Fibroblast of pulmonary artery (primary cell): ENCODE results near the gene VWA8.
A peak's percentile ranks its signal among the peaks of the same experiment; 100 is the strongest.

ENCODE experiments used
- DNase-seq: peaks from one replicate; pipeline ENCODE4 v3.0.0-alpha.2; 2010; ENCODE audit warnings: low read depth
- H3K4me3 ChIP-seq: replicated peaks from 2 replicates; pipeline ENCODE4 v1.5.1; 2011; ENCODE audit warnings: low read depth, mild to moderate bottlenecking, control low read depth, low read length, moderate library complexity
- TF ChIP-seq, protein P1 (sequence below): IDR thresholded peaks from 2 replicates; pipeline ENCODE4 v1.5.1; 2011; ENCODE audit warnings: mild to moderate bottlenecking, control low read depth, low read length, inconsistent platforms; ENCODE audit errors: missing control alignments

VWA8 gene

DNA sequence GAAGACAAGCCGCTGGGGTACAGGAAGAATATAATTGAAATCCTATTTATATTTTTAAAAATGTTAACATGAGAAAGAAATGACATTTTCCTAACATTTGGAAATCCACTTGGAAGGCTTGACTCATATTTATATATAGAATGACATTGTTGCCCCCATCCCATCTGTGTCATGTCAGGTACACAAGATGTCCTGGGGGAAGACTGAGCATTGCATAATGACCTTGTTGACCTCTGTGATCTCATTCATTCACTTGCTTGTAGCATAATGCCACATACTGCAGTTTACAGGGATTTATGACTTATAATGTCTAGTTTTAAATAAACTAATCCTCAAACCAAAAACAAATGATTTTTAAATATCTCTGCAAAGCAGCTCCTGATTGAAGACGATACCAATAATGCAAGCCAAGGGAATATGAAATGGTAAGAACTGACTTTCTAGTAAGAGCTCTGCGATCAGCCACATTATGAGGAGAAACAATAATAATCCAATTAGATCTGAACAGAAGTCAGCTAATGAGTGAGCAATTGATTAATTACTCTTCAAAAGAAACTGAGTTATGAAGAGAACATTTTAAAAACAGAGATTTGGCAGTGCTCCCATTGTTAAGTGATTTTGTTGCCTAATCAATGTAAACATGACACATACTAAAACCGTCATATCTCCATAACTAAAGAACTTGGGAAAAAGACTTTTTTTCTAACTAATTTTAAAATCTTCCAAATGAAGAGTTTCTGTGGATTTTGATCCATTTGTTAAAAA lies 21.2 kb upstream of the VWA8 start:
- H3K4me3 ChIP-seq = no peak overlapping the region
- TF ChIP-seq, protein P1, sequence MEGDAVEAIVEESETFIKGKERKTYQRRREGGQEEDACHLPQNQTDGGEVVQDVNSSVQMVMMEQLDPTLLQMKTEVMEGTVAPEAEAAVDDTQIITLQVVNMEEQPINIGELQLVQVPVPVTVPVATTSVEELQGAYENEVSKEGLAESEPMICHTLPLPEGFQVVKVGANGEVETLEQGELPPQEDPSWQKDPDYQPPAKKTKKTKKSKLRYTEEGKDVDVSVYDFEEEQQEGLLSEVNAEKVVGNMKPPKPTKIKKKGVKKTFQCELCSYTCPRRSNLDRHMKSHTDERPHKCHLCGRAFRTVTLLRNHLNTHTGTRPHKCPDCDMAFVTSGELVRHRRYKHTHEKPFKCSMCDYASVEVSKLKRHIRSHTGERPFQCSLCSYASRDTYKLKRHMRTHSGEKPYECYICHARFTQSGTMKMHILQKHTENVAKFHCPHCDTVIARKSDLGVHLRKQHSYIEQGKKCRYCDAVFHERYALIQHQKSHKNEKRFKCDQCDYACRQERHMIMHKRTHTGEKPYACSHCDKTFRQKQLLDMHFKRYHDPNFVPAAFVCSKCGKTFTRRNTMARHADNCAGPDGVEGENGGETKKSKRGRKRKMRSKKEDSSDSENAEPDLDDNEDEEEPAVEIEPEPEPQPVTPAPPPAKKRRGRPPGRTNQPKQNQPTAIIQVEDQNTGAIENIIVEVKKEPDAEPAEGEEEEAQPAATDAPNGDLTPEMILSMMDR = no peak
- no peak for DNase-seq

DNA sequence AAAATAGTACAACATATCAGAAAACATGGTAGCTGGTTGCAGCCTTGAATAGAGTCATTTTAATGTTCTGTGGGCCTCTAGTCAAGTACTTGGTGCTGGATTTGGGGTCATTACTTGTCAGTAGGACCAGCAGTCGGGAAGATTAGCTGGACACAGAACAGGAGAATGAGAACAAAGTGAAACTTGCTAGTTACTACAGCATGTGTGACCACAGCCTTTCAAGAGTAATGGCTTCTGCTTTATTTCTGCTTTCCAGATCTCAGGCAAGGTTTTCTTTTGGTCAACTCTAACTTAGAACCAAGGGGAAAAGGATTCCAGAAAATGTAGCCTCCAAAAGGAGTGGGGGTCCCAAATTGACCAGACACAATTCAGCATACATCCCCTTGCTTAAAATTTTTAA lies 17.1 kb upstream of the VWA8 start:
- TF ChIP-seq, protein P1 = no peak
- DNase-seq = no peak
- H3K4me3 ChIP-seq = no peak overlapping the region

DNA sequence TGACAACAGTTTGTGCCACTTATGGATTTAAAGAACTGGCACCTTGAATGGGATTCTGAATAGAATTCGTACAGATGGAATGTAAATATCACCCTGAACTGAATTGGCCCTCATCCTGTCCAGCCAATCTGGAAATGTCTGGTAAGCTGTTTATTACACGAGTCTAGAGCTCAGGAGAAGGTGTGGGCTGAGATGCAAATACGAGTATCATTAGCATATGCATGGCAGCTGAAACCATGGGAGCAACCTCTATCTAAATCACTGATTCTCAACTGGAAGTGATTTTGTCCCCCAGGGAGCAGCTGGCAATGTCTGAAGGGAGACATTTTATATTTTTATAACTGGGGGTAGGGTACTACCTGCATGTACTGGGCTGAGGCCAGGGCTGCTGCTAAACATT lies 15.6 kb upstream of the VWA8 start:
- TF ChIP-seq, protein P1 = no peak
- DNase-seq = no peak
- no peak overlapping the region for H3K4me3 ChIP-seq

DNA sequence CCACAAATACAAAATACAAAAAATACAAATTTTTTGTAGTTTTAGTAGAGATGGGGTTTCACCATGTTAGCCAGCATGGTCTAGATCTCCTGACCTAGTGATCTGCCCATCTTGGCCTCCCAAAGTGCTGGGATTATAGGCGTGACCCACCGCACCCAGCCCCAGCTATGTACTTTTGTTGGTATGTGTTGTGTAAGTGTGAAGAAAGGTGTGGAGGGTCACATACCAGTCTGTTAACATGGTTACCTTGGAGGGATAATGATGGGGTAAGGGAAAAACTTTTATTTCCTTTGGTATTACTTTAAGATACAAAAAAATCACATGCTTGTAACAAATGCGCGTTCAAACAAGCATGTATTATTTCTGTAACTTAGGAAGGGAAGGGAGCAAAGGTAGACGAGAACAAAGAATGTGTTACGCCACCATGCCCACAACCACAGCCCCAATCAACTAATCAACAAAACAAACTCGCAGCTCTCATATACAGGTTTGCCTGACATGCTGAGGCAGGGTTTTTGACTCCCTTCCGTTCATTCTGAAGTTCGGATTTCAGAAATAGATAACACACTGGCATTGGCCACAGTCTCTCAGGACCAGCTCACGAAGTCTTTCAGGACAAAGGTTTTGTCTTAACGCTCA lies 13.5 kb upstream of the VWA8 start:
- H3K4me3 ChIP-seq = no peak overlapping the region
- TF ChIP-seq, protein P1 = no peak
- DNase-seq = no peak

DNA sequence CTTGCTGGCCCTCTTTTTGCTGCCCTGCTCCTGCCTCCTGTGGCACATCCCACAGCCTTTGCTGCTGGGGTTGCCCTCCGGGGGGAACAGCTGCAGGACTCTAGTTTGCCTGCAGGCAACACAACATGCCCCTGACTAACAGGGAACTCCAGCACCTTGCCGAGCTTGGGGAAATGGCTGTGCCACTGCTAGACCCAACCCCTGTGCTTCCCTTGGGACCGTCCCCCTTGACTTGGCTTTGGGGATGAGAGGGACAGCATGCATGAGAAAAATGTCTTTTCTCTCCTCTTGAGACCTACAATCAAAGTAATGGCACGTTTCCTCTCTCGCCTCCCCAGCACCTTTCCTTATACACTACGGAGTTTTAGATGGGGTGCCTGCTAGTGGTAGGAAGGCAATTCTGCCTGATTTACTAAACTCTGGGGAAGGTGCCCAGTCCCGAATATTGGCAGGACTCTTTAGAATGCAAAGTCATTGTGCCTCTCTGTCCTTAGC lies 12.4 kb upstream of the VWA8 start:
- no peak for DNase-seq
- TF ChIP-seq, protein P1 = peak; percentile 12
- no peak overlapping the region for H3K4me3 ChIP-seq

DNA sequence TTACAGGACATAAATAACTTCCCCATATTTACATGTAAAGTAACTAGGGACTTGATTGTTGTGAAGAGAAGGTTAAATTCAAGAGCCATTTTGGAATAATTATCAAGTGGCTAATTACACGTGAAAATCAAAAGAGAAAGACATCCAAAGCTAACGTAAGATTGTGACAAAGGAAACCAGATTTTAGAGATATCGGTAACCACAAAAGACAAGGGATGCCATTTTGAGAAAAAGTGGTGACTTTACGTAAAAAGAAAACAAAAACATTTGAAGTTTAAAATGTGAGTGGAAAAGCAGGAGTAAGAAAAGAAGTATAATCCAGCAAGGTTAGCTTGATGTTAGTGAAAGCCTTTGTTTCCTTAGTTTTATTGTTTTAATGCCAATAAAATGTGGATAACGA lies 10.9 kb upstream of the VWA8 start:
- TF ChIP-seq, protein P1 = no peak
- DNase-seq = no peak

More for the DNA sequence above, 10.9 kb upstream of the VWA8 start:
- no peak overlapping the region for H3K4me3 ChIP-seq
